Thymus (tissue), 11 donors: ENCODE data around the gene EBF3. TPM values are rescaled to one million over a fixed set of nuclear protein-coding genes. Genes with fewer than 3 reads are reported as not detected.
A peak's percentile ranks its signal among the peaks of the same experiment; 100 is the strongest.

Experiments used
- DNase-seq, 9 donors: peaks; one replicate each; pipeline ENCODE4 v3.0.0-alpha.2; 2013; ENCODE audit warnings: low spot score in 9 of 9, low read depth in 6 of 9, missing footprints in 1 of 9
- H3K27ac ChIP-seq, 2 donors: one replicate each; pipeline ENCODE4 v1.5.1; 2013; ENCODE audit warnings: control low read depth in 1 of 2, low read depth in 1 of 2, low read length in 1 of 2, mild to moderate bottlenecking in 1 of 2, moderate library complexity in 1 of 2
- H3K27me3 ChIP-seq, 2 donors: one replicate each; pipeline ENCODE4 v1.5.1; 2013; ENCODE audit warnings: low read length in 1 of 2; ENCODE audit not compliant: control insufficient read depth in 2 of 2, insufficient read depth in 1 of 2
- H3K36me3 ChIP-seq, 2 donors: one replicate each; pipeline ENCODE4 v1.5.1; 2013; ENCODE audit warnings: low read length in 1 of 2, mild to moderate bottlenecking in 1 of 2, moderate library complexity in 1 of 2; ENCODE audit not compliant: control insufficient read depth in 2 of 2, insufficient read depth in 2 of 2
- H3K4me1 ChIP-seq, 2 donors: one replicate each; pipeline ENCODE4 v1.5.1; 2013; ENCODE audit warnings: low read length in 2 of 2; ENCODE audit not compliant: control insufficient read depth in 2 of 2, insufficient read depth in 2 of 2
- H3K4me3 ChIP-seq, 2 donors: one replicate each; pipeline ENCODE4 v1.5.1; 2013; ENCODE audit warnings: low read length in 2 of 2, control low read depth in 1 of 2, mild to moderate bottlenecking in 1 of 2
- H3K9me3 ChIP-seq, 2 donors: one replicate each; pipeline ENCODE4 v1.5.1; 2013; ENCODE audit warnings: low read length in 1 of 2, mild to moderate bottlenecking in 1 of 2; ENCODE audit not compliant: control insufficient read depth in 2 of 2, insufficient read depth in 1 of 2
- WGBS: extraction: QIAGEN DNeasy Blood & Tissue Kit; methylation state at CpG from one replicate; pipeline ENCODE4 v1.1.7; 2013; 5-methylcytosine and 5-hydroxymethylcytosine counted together
- polyA plus RNA-seq: library from polyadenylated mRNA; stranded (reverse); fragments of 200-250 nt; gene quantifications from one replicate; pipeline ENCODE4 v1.2.3, GENCODE V29; 2013
- total RNA-seq: library from RNA; stranded (reverse); fragments of 120-200 nt; gene quantifications from one replicate; pipeline ENCODE4 v1.2.4, GENCODE V29; 2013
- donor health status: healthy.

EBF3 gene
- total and polyA plus RNA-seq, 2 donors = 1.5 to 1.9 TPM

GRCh38 chr10:129788215-129788614 is 175.9 kb downstream of the EBF3 start:
- Histone ChIP-seq H3K9me3 (peaks cover 0 to 11% of the 10 kb centered on the region in 2 donors), H3K36me3 (no peaks in the 10 kb centered on the region), H3K4me3 (no peak overlapping the region), H3K4me1 (no peaks in the 10 kb centered on the region), H3K27ac (no peak overlapping the region), H3K27me3 (no peaks in the 10 kb centered on the region)
- 91% methylated on average over 10 of the region's 10 CpGs for WGBS
- peak in 1 of 9 donors; percentile 10 for DNase-seq

- H3K4me1 ChIP-seq = no peaks in the 10 kb centered on the region
- no peaks in the 10 kb centered on the region for H3K36me3 ChIP-seq
- H3K27ac ChIP-seq = no peak overlapping the region
- H3K9me3 ChIP-seq = peaks cover 0 to 5% of the 10 kb centered on the region in 2 donors
- no peaks in the 10 kb centered on the region for H3K27me3 ChIP-seq
- no peak for DNase-seq
- WGBS = 78% methylated on average over 5 of the region's 5 CpGs
- H3K4me3 ChIP-seq = no peak overlapping the region
Measured at GRCh38 chr10:129787557-129787956, 176.5 kb downstream of the EBF3 start.

- no peak for DNase-seq
Measured at GRCh38 chr10:129786216-129786615, 177.9 kb downstream of the EBF3 start.

GRCh38 chr10:129785536-129785981 is 178.5 kb downstream of the EBF3 start:
- Histone ChIP-seq H3K4me1 (no peaks in the 10 kb centered on the region), H3K27me3 (no peaks in the 10 kb centered on the region), H3K9me3 (peaks cover 0 to 1% of the 10 kb centered on the region in 2 donors), H3K36me3 (no peaks in the 10 kb centered on the region), H3K4me3 (no peak overlapping the region), H3K27ac (no peak overlapping the region)
- WGBS = 85% methylated on average over 16 of the region's 16 CpGs
- no peak for DNase-seq

More at GRCh38 chr10:129786216-129786615, 177.9 kb downstream of the EBF3 start:
- H3K4me3 ChIP-seq = no peak overlapping the region
- no peaks in the 10 kb centered on the region for H3K27me3 ChIP-seq
- no peaks in the 10 kb centered on the region for H3K4me1 ChIP-seq
- peaks cover 0 to 4% of the 10 kb centered on the region in 2 donors for H3K9me3 ChIP-seq
- WGBS = 84% methylated on average over 10 of the region's 10 CpGs
- no peak overlapping the region for H3K27ac ChIP-seq
- H3K36me3 ChIP-seq = no peaks in the 10 kb centered on the region

Other genes with a start within 250 kb of the EBF3 start
- gene C10orf143, start 146.6 kb upstream of the EBF3 start, total RNA-seq = 3.5 TPM
- 13.5 TPM for gene C10orf143, start 146.6 kb upstream of the EBF3 start, polyA plus RNA-seq
- gene GLRX3, start 172.1 kb upstream of the EBF3 start, total RNA-seq = 82.4 TPM
- 72.7 TPM for gene GLRX3, start 172.1 kb upstream of the EBF3 start, polyA plus RNA-seq